WTC11 (cell line): ENCODE measurements around the gene GRB10. TPM values are rescaled to one million over a fixed set of nuclear protein-coding genes. Genes with fewer than 3 reads are reported as not detected.

Experiments
- ATAC-seq: fragments of 200-7000 bp; cut with Tn5 transposase; 2 replicates; pipeline ENCODE4 v1.10.0; 2021; ENCODE audit warnings: mild to moderate bottlenecking, moderate library complexity
- CTCF ChIA-PET: fragments of 300-600 bp; sonication (Branson Sonifier 250); formaldehyde crosslinking; loops from one replicate; lab custom pipeline; 2021; ENCODE audit warnings: antibody characterized with exemption; lab: Charles Lee
- POLR2A ChIA-PET: fragments of 350-600 bp; sonication (Branson Sonifier 250); formaldehyde crosslinking; loops from one replicate; lab custom pipeline; 2021; ENCODE audit warnings: antibody characterized with exemption; lab: Charles Lee
- DNase-seq: peaks from one replicate; pipeline ENCODE4 v3.0.0; 2021; ENCODE audit warnings: low spot score
- H3K27ac Mint-ChIP-seq: 2 replicates; pipeline ENCODE4 v1.8.0; 2021; ENCODE audit warnings: mixed read lengths
- H3K27me3 Mint-ChIP-seq: 2 replicates; pipeline ENCODE4 v1.8.0; 2021; ENCODE audit warnings: low read depth, mild to moderate bottlenecking, moderate library complexity, mixed read lengths
- H3K36me3 Mint-ChIP-seq: 2 replicates; pipeline ENCODE4 v1.8.0; 2021; ENCODE audit warnings: mixed read lengths
- H3K4me1 Mint-ChIP-seq: 2 replicates; pipeline ENCODE4 v1.8.0; 2022; ENCODE audit warnings: mixed read lengths
- H3K4me3 Mint-ChIP-seq: 2 replicates; pipeline ENCODE4 v1.8.0; 2021; ENCODE audit warnings: mild to moderate bottlenecking, moderate library complexity, mixed read lengths
- H3K9me3 Mint-ChIP-seq: 2 replicates; pipeline ENCODE4 v1.8.0; 2021; ENCODE audit warnings: mixed read lengths
- CBFB ChIP-seq: sonication (generic); formaldehyde crosslinking; IDR thresholded peaks from 2 replicates; pipeline ENCODE4 v1.8.1; 2022; ENCODE audit warnings: mild to moderate bottlenecking, low read depth, missing genetic modification reagents
- ETV6 ChIP-seq: sonication (generic); formaldehyde crosslinking; IDR thresholded peaks from 2 replicates; pipeline ENCODE4 v1.8.1; 2022; ENCODE audit warnings: mild to moderate bottlenecking, missing genetic modification reagents
- FOXJ3 ChIP-seq: sonication (generic); formaldehyde crosslinking; IDR thresholded peaks from 2 replicates; pipeline ENCODE4 v1.9.0; 2021; ENCODE audit warnings: missing genetic modification reagents, mild to moderate bottlenecking, borderline replicate concordance
- FOXK1 ChIP-seq: sonication (generic); formaldehyde crosslinking; IDR thresholded peaks from 2 replicates; pipeline ENCODE4 v1.8.0; 2022; ENCODE audit warnings: mild to moderate bottlenecking, moderate library complexity, missing genetic modification reagents
- GRHL2 ChIP-seq: fragments of 250-450 bp; sonication (Bioruptor Pico); IDR thresholded peaks from 2 replicates; pipeline ENCODE4 v1.8.0; 2022; ENCODE audit warnings: mild to moderate bottlenecking, moderate library complexity; ENCODE audit not compliant: insufficient replicate concordance, severe bottlenecking
- MYBL2 ChIP-seq: sonication (generic); formaldehyde crosslinking; IDR thresholded peaks from 2 replicates; pipeline ENCODE4 v1.8.1; 2023; ENCODE audit warnings: mild to moderate bottlenecking, moderate library complexity, missing genetic modification reagents
- NFATC4 ChIP-seq: fragments of 250-450 bp; sonication (Bioruptor Pico); IDR thresholded peaks from 2 replicates; pipeline ENCODE4 v1.9.0; 2021; ENCODE audit warnings: mild to moderate bottlenecking
- NFYB ChIP-seq: sonication (generic); formaldehyde crosslinking; conservative IDR thresholded peaks from 2 replicates; pipeline ENCODE4 v1.8.0; 2022; ENCODE audit warnings: low read depth, missing genetic modification reagents
- TEAD1 ChIP-seq: sonication (generic); formaldehyde crosslinking; IDR thresholded peaks from 2 replicates; pipeline ENCODE4 v1.8.0; 2022; ENCODE audit warnings: mild to moderate bottlenecking, missing genetic modification reagents
- TEAD4 ChIP-seq: sonication (generic); formaldehyde crosslinking; IDR thresholded peaks from 2 replicates; pipeline ENCODE4 v1.8.0; 2022; ENCODE audit warnings: mild to moderate bottlenecking, missing genetic modification reagents
- TP53 ChIP-seq: sonication (generic); formaldehyde crosslinking; IDR thresholded peaks from 2 replicates; pipeline ENCODE4 v1.8.1; 2023; ENCODE audit warnings: mild to moderate bottlenecking, missing genetic modification reagents
- total RNA-seq: library from RNA; stranded (reverse); gene quantifications from 3 replicates; pipeline ENCODE4 v1.2.3, GENCODE V29; 2021
- TF ChIP-seq, protein P1 (sequence below): sonication (generic); formaldehyde crosslinking; IDR thresholded peaks from 2 replicates; pipeline ENCODE4 v1.8.1; 2023; ENCODE audit warnings: mild to moderate bottlenecking, missing genetic modification reagents, moderate library complexity
- TF ChIP-seq, protein P2 (sequence below): sonication (generic); formaldehyde crosslinking; IDR thresholded peaks from 2 replicates; pipeline ENCODE4 v1.8.0; 2022; ENCODE audit warnings: missing genetic modification reagents
- TF ChIP-seq, protein P3 (sequence below): sonication (generic); formaldehyde crosslinking; IDR thresholded peaks from 2 replicates; pipeline ENCODE4 v1.8.1; 2023; ENCODE audit warnings: mild to moderate bottlenecking, missing genetic modification reagents, borderline replicate concordance
- TF ChIP-seq, protein P4 (sequence below): fragments of 250-450 bp; sonication (Bioruptor Pico); IDR thresholded peaks from 2 replicates; pipeline ENCODE4 v2.1.2; 2022; ENCODE audit warnings: mild to moderate bottlenecking, moderate library complexity

GRB10 gene
- total RNA-seq, 1 experiment from 2014 or later: 103 TPM

DNA sequence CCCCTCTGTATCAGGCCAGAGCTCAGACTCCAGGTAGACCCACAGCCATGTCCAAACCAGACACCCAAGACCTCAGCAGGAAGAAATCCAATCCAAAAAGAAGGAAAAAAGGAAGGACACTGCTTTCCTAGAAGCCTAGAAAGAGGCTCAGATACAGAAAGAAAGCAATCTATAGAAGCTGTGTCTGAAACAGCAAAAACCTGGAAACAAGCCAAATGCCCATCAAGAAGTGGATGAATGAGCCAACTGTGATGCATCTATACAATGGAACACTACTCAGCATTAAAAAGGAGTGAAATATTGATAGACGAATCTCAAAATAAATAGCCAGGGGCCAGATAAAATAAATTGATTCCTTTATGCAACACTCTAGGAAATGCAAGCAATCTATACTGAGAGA, 31.6 kb downstream of the GRB10 start:
- H3K27ac Mint-ChIP-seq: no peak overlapping the region
- peaks cover 59% of the 10 kb centered on the region for H3K4me1 Mint-ChIP-seq
- H3K4me3 Mint-ChIP-seq: no peak overlapping the region
- POLR2A ChIA-PET: no interaction called here
- DNase-seq (no peak), ATAC-seq (no peak)
- no peaks in the 10 kb centered on the region; the same call in 1 of the 2 replicates for H3K27me3 Mint-ChIP-seq
- CTCF ChIA-PET: no interaction called here
- no peaks in the 10 kb centered on the region for H3K9me3 Mint-ChIP-seq
- TF ChIP-seq FOXJ3 (CRISPR knock-in tag): no peak
- TF ChIP-seq, protein P1, sequence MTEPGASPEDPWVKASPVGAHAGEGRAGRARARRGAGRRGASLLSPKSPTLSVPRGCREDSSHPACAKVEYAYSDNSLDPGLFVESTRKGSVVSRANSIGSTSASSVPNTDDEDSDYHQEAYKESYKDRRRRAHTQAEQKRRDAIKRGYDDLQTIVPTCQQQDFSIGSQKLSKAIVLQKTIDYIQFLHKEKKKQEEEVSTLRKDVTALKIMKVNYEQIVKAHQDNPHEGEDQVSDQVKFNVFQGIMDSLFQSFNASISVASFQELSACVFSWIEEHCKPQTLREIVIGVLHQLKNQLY (CRISPR knock-in tag): no peak
- TF ChIP-seq, protein P2, sequence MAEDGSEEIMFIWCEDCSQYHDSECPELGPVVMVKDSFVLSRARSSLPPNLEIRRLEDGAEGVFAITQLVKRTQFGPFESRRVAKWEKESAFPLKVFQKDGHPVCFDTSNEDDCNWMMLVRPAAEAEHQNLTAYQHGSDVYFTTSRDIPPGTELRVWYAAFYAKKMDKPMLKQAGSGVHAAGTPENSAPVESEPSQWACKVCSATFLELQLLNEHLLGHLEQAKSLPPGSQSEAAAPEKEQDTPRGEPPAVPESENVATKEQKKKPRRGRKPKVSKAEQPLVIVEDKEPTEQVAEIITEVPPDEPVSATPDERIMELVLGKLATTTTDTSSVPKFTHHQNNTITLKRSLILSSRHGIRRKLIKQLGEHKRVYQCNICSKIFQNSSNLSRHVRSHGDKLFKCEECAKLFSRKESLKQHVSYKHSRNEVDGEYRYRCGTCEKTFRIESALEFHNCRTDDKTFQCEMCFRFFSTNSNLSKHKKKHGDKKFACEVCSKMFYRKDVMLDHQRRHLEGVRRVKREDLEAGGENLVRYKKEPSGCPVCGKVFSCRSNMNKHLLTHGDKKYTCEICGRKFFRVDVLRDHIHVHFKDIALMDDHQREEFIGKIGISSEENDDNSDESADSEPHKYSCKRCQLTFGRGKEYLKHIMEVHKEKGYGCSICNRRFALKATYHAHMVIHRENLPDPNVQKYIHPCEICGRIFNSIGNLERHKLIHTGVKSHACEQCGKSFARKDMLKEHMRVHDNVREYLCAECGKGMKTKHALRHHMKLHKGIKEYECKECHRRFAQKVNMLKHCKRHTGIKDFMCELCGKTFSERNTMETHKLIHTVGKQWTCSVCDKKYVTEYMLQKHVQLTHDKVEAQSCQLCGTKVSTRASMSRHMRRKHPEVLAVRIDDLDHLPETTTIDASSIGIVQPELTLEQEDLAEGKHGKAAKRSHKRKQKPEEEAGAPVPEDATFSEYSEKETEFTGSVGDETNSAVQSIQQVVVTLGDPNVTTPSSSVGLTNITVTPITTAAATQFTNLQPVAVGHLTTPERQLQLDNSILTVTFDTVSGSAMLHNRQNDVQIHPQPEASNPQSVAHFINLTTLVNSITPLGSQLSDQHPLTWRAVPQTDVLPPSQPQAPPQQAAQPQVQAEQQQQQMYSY (CRISPR knock-in tag): no peak
- TF ChIP-seq TP53 (CRISPR knock-in tag): no peak
- no peak for TF ChIP-seq TEAD1
- TF ChIP-seq CBFB: no peak
- no peak for TF ChIP-seq NFYB (CRISPR knock-in tag)
- TF ChIP-seq, protein P3, sequence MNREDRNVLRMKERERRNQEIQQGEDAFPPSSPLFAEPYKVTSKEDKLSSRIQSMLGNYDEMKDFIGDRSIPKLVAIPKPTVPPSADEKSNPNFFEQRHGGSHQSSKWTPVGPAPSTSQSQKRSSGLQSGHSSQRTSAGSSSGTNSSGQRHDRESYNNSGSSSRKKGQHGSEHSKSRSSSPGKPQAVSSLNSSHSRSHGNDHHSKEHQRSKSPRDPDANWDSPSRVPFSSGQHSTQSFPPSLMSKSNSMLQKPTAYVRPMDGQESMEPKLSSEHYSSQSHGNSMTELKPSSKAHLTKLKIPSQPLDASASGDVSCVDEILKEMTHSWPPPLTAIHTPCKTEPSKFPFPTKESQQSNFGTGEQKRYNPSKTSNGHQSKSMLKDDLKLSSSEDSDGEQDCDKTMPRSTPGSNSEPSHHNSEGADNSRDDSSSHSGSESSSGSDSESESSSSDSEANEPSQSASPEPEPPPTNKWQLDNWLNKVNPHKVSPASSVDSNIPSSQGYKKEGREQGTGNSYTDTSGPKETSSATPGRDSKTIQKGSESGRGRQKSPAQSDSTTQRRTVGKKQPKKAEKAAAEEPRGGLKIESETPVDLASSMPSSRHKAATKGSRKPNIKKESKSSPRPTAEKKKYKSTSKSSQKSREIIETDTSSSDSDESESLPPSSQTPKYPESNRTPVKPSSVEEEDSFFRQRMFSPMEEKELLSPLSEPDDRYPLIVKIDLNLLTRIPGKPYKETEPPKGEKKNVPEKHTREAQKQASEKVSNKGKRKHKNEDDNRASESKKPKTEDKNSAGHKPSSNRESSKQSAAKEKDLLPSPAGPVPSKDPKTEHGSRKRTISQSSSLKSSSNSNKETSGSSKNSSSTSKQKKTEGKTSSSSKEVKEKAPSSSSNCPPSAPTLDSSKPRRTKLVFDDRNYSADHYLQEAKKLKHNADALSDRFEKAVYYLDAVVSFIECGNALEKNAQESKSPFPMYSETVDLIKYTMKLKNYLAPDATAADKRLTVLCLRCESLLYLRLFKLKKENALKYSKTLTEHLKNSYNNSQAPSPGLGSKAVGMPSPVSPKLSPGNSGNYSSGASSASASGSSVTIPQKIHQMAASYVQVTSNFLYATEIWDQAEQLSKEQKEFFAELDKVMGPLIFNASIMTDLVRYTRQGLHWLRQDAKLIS: no peak
- no peak for TF ChIP-seq GRHL2 (CRISPR knock-in tag)
- peaks cover 20% of the 10 kb centered on the region; the same call in 1 of the 2 replicates for H3K36me3 Mint-ChIP-seq

DNA sequence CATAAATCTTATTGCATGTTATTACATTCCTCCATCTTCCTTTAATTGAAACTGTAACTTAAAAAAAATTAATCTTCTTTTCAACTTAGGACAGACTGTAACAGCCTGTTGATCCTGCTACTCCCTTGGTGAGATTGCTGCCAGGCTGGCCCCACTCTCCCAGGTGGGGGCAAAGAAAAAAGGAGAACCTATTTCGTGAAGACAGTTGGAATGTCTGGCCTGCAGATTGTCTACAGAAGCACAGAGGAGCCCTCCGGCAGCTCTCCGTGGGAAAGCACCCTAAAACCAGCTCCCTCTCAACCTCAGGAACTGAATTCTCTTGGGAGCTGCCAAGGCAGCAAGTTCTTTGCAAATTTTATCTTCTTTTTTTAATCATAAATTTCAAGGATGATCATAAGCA, 32.8 kb downstream of the GRB10 start:
- ATAC-seq (no peak), DNase-seq (no peak)
- no peak for TF ChIP-seq FOXK1 (CRISPR knock-in tag)
- no peak for TF ChIP-seq MYBL2 (CRISPR knock-in tag)
- TF ChIP-seq NFATC4: no peak
- TF ChIP-seq ETV6 (CRISPR knock-in tag): no peak
- TF ChIP-seq, protein P4, sequence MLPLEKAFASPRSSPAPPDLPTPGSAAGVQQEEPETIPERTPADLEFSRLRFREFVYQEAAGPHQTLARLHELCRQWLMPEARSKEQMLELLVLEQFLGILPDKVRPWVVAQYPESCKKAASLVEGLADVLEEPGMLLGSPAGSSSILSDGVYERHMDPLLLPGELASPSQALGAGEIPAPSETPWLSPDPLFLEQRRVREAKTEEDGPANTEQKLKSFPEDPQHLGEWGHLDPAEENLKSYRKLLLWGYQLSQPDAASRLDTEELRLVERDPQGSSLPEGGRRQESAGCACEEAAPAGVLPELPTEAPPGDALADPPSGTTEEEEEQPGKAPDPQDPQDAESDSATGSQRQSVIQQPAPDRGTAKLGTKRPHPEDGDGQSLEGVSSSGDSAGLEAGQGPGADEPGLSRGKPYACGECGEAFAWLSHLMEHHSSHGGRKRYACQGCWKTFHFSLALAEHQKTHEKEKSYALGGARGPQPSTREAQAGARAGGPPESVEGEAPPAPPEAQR (CRISPR knock-in tag): no peak
- no peak for TF ChIP-seq TEAD4
- Mint-ChIP-seq H3K9me3 (no peaks in the 10 kb centered on the region), H3K27ac (no peak overlapping the region), H3K4me3 (no peak overlapping the region), H3K27me3 (no peaks in the 10 kb centered on the region; the same call in 1 of the 2 replicates), H3K4me1 (peaks cover 68% of the 10 kb centered on the region), H3K36me3 (peaks cover 20% of the 10 kb centered on the region; the same call in 1 of the 2 replicates)
- POLR2A ChIA-PET: no interaction called here
- CTCF ChIA-PET: no interaction called here
